CD4-positive, alpha-beta T cell treated with Interleukin-1 beta for 1 hour (primary cell): Measurements from ENCODE around the gene MIOX.

Experiments
- DNase-seq, 2 donors: peaks; one replicate each; pipeline ENCODE4 v3.0.0-alpha.2; 2020 to 2022

Gene MIOX

DNA sequence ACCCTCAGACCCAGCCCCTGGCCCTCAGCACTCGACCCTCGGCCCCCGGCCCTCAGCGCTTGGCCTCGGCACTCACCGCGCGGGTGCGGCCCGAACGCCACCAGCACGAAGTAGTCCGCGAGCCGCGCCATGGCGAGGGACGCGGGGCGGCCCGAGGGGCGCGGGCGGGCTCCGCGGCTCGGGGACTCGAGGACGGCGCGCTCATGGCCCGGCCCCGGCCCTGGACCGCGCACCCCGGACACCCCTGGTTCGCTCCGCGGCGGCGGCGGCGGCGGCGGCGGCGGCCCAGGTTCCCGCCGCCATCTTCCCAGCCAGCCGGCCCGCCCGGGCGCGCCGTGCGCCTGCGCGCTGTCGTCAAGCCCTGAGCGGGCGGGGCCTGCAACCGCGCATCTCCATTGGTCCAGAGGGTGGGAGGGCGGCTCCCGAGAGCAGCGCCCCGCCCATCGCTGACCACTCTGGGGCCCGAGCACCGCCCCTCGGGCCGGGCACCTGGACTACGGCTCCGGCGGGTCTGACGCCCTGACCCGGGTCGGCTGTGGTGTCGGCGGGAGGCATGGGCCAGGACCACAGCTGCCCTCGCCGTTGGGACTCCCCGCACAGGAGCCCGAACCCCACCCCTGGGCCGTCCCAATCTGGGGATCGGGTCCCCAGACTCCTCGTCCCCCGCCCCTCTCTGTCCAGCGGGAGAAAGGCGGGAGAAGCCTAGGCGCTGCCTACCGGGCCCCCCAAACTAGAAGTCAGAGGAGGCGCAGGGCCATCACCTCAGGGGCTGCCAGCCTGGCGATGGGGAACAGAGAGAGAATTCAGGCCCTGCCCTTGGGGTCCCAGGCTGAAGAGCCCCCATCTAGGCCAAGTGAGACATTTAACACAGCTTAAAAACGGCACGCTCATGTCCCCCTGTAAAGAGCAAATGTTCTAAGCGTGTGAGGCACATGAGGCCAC lies 11.7 kb upstream of the MIOX start, which contains the start of gene SBF1:
Gene SBF1, minus strand, starts transcription at position 326 of the 942 bp plus-strand sequence. Its CDS starts 195 bp downstream, at position 131.
- peak; percentile 89 to 90 for DNase-seq

DNA sequence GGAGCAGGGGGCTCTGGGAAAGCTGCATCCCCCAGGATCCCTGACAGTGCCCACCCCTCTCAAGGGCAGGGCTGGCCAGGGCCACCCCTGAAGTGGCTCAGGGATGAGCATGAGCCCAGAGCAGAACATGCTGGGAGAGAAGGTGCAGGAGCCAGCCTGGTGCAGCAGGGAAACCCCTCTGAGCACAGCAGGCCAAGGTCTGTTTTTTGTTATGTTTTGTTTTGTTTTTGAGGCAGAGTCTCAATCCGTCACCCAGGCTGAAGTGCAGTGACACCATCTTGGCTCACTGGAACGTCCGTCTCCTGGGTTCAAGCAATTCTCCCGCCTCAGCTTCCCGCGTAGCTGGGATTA lies 11.0 kb upstream of the MIOX start:
- DNase-seq = no peak

DNA sequence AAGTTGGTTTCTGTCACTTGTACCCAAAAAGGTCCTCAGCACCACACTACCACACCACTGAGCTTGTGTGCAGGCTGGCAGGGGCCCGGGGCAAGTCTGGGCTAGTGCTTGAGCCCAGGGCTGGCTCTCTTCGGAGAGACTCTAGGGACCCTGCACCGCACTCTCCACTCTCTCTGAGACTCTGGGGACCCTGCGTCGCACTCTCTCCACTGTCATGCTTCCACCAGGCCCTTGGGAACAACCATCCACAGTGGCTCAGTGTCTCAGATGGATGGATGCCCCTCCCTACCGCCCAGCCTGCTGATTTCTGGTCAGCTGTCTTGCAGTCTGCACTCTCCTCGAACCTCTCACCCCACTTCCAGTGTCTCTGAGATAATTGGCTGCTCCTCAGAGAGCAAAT lies 9.8 kb upstream of the MIOX start:
- no peak for DNase-seq

DNA sequence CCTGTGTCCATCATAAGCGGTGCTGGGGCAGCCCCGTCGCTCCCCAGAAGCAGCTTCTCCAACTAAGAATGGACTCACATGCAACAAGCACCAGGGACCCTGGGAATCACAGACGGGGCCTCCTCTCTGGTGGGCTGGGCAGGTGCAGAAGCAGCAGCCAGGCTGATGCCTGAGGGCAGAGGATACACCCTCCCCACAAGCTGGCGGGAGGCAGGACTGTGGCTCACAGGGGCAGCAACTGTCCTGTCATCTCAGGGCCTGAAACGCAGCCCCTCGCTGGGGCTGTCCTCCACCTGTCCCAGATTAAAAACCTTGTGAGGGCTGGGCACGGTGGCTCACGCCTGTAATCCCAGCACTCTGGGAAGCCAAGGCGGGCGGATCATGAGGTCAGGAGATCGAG lies 8.7 kb upstream of the MIOX start:
- no peak for DNase-seq

DNA sequence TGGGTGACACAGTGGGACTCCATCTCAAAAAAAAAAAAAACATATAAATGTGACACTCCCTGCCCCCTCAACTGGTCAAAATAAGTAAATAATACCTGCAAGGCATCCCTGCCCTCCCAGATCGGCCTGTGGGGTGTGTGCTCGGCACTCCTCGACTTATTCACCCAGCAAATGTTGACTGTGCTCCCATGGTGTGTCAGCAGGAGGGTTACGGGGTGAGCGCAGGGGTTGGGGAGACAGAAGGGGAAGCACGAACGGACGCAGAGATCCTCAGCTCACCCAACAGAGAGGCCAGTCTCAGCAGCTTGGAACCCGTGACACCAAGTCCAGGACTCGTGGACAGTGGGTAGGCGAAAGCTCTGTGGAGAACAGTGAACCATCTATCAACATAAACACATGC lies 6.9 kb upstream of the MIOX start:
- DNase-seq = no peak

DNA sequence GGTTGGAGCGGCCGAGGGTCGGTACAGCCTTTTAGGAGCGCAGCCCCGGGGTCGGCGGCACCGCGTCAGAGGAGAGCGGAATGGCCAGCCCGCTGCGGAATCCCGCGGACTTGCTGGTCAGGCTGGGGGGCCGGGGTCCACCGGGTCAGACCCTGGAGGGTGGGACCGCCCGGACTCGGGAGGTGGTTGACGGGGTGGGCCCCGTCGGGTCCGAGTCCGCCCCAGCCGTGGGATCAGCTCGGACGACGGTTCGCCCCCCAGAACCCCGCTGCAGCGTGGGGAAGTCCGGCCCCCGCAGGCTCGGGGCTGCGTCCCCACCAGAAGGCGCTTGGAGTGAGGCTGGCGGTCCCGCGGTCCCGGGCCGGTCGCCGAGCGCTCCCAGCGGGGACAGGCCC lies 5.6 kb upstream of the MIOX start:
- no peak for DNase-seq

DNA sequence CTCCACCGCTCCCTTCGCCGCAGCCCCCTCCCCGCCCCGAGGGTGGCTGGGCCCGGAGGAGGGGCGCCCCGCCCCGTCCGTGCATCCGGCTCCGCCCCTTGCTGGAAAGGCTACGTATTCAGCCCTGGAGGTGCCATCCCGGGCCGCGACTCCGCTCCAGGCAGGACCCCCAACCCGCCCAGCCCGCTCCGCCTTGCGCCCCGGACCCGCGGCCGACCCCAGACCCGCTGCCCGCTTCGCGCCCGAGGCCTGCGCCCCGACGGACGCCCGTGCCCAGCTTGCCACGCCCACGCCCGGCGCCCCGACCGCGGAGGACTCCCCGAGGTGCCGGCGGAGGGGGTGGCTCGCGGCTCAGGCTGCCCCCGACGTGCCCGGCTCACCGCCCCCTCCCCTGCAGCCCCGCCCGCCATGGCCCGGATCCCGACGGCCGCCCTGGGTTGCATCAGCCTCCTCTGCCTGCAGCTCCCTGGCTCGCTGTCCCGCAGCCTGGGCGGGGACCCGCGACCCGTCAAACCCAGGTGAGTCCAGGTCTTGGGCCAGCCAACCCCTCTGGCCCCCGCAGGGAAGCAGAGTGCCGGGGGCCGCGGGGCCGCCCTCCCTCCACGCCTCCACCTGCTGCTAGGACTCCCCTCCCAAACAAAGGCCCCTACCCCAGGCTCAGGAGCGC lies 5.1 kb upstream of the MIOX start, which contains the start of gene ADM2:
Gene ADM2, plus strand, starts transcription at position 104 of the 667 bp plus-strand sequence. Its CDS starts 305 bp downstream, at position 409.
- peak; percentile 59 to 75 for DNase-seq

DNA sequence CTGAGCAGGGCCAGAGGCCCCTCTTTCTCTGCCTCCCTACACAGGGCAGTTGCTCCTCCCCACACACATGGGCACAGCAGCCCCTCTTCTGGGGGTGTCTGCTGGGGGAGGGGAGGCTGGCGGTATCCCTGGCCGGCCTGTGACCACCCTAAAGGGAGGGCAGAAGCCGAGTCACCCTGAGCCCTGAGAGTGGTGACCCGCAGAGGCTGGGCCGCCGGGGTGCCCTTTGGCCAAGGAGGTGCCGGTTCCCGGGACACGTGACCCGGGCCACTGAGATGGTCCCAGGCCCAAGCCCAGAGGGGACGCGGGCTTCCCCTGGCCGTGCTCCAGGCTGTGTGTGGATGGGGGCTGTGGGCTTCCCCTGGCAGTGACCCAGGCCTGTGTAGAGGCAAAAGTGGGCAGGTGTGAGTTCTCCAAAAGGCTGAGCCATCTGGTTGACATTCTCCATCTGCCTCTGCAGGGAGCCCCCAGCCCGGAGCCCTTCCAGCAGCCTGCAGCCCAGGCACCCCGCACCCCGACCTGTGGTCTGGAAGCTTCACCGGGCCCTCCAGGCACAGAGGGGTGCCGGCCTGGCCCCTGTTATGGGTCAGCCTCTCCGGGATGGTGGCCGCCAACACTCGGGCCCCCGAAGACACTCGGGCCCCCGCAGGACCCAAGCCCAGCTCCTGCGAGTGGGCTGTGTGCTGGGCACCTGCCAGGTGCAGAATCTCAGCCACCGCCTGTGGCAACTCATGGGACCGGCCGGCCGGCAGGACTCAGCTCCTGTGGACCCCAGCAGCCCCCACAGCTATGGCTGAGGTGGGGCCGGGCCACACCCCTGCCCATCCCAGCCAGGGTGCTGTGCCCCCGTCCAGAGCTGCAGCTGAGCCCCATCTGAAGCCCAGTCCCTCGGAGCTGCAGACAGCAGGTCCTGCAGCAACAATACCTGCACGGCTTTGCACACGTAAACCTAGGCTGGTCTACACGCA lies 4.3 kb upstream of the MIOX start:
- no peak for DNase-seq

DNA sequence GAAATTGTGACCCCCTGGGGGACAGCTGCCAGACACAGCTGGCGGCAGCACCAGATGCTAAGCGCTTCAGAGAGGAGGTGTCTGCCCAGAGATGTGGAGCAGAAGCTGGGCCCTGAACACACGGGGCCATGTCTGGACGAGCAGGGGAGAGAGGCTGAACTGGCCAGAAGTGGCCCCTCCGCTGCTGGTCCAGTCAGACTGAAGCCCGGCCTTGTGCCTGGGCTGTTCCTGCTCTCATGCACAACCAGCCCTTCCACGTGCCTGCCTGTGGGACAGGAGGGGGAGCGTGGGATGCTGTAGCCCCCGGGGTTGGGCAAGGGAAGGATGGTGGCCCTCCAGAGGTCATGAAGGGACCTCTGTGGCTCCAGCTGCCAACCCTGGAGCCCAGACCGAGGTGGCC lies 3.6 kb upstream of the MIOX start:
- no peak for DNase-seq

DNA sequence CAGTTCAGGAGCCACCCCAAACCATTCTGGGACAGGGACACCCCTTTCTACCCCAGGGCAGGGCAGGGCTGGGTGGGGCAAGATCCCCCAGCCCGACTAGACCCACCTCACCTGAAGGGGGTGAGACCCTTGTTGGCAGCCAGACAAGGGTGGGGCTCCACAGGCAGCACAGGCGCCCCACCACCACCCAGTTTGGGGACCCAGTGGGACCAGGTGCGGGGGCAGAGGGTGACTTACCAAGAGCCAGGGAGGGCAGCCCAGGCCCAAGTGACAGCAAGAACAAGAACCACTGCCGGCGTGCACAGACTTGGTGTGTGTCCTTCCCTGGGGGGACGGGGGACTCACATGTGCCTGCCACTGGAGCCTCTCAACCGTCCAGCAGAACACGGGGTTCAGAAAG lies 3.1 kb upstream of the MIOX start:
- DNase-seq = no peak

DNA sequence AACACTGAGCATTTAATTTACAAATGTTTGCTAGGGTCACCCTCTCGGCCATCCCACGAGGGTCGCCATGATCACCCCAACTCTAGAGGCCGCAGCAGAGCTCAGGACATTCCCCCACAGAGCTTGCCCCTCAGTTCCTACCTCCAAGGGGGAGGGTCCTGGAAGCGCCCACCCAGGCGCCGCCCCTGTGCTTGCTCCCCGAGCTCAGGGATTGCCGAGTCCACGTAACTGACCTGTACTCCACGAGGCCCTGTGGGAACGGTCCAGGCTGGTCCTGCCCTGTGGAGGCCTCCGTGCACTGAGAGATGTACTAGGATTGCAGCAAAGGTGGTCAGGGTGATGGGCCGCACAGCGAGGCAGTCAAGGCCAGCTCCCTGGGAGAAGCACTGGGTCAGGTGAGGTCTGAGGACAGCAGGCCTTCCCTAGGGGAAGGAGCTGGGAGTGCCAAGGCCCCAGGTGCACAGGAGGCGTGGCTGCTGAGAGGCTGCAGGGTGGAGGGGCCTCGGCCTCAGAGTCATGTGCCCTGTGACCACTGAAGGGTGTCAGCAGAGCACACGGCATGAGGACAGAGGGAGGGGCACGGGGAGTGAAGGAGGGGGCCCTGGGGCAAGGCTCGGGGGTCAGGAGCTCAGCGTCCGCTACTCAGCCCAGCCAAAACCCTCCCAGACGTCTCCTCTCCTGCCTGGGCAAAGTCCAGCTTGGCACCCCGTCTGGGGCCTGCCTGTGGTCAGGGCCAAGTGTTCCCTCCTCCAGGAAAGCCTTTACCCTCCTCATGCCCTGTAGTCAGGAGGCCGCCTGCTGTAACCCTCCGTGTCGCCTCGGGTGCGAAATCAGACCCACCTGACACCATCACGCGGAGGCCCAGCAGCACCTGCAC lies 2.4 kb upstream of the MIOX start:
- no peak for DNase-seq

DNA sequence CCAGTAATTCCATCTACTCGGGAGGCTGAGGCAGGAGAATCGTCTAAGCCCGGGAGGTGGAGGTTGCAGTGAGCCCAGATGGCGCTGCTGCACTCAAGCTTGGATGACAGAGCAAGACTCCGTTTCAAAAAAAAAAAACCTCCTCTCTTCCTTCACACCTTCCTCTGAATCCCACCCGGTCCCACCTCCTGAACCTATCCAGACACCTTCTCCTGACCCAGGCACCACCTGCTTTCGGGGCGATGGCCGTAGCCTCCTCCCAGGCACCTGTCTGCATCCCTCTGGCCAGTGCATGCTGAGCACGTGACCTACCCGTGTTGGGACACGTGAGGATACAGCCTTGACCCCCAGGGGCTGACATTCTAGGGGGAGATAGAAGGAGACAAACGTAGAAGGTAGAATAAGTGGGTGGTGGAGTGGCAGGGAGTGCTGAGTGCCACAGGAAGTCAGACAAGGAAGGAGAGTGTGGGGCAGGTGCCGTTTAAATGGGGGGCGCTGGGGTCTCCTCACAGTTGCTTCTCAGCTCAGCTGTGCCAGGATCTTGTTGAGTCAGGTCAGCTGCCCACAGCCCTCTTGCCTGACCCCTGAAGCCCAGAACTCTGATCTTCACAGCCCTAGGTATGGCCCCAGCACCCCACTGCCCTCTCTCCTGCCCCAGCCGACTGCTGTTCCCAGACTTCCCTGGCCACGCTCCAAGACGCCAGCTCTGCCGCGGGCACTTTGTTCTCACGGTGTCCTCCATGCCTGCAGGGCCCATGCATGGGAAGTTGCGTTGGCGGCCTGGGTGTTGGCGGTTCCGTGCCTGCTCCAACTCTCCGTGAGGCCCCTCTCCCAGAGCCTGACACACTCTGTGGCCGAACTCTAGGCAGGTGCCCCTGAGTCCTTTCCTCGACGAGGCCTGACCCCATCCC lies 1.2 kb upstream of the MIOX start:
- DNase-seq = no peak

DNA sequence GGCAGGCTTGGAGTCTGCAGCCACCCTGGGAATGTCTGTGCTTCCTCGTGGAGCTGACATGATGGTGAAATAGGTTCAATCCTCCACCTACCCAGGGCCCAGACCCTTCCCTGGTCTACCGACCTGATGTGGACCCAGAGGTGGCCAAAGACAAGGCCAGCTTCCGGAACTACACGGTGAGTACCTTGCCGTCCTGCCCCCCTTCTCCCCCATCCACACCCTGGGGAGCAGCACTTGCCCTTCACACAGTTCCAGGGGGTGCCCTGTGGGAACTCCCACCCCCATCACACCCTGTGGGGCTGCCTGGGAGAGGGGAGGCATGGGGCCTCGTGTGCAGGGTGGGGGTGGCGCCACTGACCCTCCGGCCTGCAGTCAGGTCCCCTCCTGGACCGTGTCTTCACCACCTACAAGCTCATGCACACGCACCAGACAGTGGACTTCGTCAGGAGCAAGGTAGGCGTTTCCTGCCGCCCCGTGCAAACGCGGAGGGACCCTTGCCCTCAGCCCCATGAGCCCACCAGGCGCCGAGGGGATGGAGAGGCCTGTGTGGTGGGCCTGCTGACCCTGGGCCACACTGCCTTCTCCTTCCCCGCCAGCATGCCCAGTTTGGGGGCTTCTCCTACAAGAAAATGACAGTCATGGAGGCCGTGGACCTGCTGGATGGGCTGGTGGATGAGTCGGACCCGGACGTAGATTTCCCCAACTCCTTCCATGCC lies 789 bp downstream of the MIOX start:
- no peak for DNase-seq

DNA sequence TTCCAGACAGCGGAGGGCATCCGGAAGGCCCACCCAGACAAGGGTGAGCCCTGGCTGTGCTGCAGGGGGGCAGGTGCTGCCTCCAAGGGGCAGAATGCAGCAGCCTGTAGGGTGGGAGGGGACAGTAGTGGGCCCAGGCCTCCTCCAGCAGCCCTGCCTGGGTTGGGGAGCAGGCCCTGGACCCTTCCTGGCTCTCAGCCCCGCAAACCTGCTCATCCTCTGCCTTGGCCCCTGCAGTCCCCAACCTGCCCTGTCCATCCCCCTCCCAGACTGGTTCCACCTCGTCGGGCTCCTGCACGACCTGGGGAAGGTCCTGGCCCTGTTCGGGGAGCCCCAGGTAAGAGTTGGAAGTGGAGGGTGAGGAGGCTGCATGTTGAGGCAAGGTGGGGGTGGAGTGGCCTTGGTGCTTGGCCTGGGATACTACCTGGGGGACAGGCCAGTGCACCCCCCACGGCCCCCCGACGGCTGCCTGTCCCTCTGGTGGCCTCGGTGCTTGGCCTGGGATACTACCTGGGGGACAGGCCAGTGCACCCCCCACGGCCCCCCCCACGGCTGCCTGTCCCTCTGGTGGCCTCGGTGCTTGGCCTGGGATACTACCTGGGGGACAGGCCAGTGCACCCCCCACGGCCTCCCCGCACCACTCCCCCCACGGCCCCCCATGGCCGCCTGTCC lies 1.5 kb downstream of the MIOX start:
- DNase-seq = no peak

DNA sequence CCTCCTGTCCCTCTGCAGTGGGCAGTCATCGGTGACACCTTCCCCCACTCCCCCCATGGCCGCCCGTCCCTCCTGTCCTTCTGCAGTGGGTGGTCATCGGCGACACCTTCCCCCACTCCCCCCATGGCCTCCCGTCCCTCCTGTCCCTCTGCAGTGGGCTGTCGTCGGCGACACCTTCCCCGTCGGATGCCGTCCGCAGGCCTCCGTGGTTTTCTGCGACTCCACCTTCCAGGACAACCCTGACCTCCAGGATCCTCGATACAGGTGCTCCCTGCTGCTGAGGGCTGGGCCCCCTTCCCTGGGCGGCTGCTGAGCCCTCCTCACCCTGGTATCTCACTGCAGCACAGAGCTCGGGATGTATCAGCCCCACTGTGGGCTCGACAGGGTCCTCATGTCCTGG lies 2.2 kb downstream of the MIOX start:
- no peak for DNase-seq

DNA sequence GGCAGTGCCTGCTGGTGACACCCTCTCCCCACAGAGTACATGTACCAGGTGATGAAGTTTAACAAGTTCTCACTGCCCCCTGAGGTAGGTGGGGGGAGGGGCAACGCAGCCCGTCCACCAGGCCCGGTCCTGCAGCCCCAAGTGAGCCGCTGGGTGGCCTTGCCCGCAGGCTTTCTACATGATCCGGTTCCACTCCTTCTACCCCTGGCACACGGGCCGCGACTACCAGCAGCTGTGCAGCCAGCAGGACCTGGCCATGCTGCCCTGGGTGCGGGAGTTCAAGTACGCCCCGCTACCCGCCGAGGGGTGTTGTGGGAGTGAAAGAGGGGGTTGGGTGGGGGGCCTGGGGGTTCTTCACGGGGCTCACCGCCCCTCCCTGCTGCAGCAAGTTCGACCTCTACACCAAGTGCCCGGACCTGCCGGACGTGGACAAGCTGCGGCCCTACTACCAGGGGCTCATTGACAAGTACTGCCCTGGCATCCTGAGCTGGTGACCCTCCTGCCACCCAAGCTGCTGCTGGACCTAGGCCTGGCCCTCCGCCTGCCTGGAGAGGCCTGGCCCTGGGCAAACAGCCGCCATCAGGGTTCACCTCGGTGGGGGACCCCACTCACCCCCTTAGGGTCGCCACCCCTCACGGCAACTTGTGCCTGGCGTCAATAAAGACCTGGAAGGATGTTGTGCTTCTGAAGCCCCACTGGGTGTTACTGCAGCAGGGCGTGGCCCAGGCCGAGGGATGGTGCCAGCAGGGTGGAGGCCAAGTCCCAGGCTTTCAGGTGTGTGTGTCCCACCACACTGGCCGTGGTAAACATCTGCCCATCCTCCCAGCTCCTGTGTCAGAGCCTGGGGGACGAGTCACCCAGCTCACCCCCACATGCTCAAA lies 2.9 kb downstream of the MIOX start:
- DNase-seq = no peak

DNA sequence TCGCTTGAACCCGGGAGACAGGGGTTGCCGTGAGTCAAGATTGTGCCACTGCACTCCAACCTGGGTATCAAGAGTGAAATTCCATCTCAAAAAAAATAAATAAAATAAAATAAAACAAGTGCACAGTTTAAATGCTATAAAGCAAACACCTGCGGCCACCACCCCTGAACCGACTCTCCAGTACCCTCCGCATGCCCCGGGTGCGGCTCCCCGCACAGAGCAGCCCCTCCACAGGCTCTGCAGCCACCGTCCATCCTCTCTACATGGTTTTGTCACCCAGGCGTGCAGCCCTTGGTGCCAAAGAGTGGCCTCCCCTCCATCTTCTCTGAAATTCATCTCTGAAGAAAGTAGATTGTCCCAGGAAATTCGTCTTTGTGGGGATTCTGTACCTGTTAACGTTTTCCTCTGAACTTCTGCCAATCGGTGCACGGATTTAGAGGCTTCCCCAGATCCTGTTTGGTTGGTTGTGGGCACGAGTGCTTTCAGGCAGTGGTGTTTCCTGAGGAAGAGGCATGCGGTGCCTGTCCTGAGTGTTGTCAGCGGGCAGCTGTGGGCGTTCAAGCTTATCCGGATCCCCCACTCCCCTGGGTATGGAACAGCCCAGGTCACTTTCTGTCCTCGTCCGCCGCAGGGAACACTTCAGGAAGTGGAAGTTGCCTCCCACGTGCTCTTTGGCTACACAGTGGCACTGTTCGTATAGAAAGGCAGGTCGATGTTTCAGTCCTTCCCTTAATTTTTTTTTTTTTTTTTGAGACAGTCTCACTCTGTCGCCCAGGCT lies 4.1 kb downstream of the MIOX start:
- DNase-seq = no peak

DNA sequence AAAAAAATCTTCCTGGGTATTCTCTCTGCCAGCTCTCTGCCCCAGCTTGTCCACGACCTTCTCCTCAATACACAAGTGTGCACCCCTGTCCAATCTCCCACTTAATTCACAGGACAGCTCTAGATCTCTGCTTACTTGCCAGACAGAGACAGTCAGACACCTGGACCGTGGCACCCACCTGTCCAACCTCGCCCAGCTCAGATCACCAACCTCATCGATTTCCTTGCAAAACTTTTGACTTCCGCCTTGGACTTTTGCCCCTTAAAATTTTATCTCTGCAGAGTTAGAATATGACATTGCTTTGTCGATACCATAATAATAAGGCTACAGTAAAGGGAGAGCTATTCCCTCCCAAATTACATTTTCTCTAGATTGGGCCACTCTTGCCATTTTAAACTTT lies 10.4 kb downstream of the MIOX start:
- no peak for DNase-seq
